BJ (cell line): Measurements from ENCODE around the gene GOLGA6L7. TPM values are rescaled to one million over a fixed set of nuclear protein-coding genes. Genes with fewer than 3 reads are reported as not detected.
"Not testable (repeated sequence)": the region's sequence is repeated elsewhere in the genome, so short reads cannot be mapped to it uniquely, and the experiment has no call there.

Source experiments
- CTCF ChIA-PET: fragments of 350-600 bp; formaldehyde crosslinking; extraction: SDS; loops from one replicate; lab custom pipeline; 2021; ENCODE audit warnings: antibody characterized with exemption, inconsistent platforms; lab: Yijun Ruan, JAX
- POLR2A ChIA-PET: fragments of 300-600 bp; sonication (Branson Sonifier 250); formaldehyde crosslinking; extraction: SDS; loops from one replicate; lab custom pipeline; 2021; ENCODE audit warnings: antibody characterized with exemption; lab: Charles Lee
- DNase-seq: peaks from one replicate; pipeline ENCODE4 v3.0.0-alpha.2; 2011; ENCODE audit warnings: low read depth
- H3K27me3 ChIP-seq: 2 replicates; pipeline ENCODE4 v1.6.0; 2011; ENCODE audit warnings: low read length; ENCODE audit not compliant: control insufficient read depth, insufficient read depth
- H3K36me3 ChIP-seq: 2 replicates; pipeline ENCODE4 v1.5.1; 2011; ENCODE audit warnings: low read length; ENCODE audit not compliant: control insufficient read depth, insufficient read depth
- H3K4me3 ChIP-seq: 2 replicates; pipeline ENCODE4 v1.5.1; 2011; ENCODE audit warnings: low read depth, mild to moderate bottlenecking, control low read depth, low read length
- CTCF ChIP-seq: IDR thresholded peaks from 2 replicates; pipeline ENCODE4 v1.5.1; 2011; ENCODE audit warnings: low read depth, mild to moderate bottlenecking, control low read depth, inconsistent platforms, low read length, moderate library complexity; ENCODE audit not compliant: insufficient read depth
- polyA plus RNA-seq: library from polyadenylated mRNA; depleted of rRNA; stranded (reverse); fragments of >200 nt; gene quantifications from 2 replicates; pipeline ENCODE4 v1.2.3, GENCODE V29; 2011

GOLGA6L7 gene
- polyA plus RNA-seq, 1 experiment = not detected

GRCh38 chr15:28871168-28871567, 22.7 kb upstream of the GOLGA6L7 start:
- Histone ChIP-seq H3K4me3 (no peak overlapping the region), H3K27me3 (no peaks in the 10 kb centered on the region), H3K36me3 (no peaks in the 10 kb centered on the region)
- DNase-seq = no peak
- POLR2A ChIA-PET = no interaction called here
- TF ChIP-seq CTCF = no peak
- CTCF ChIA-PET = no interaction called here

- DNase-seq = no peak
- Histone ChIP-seq H3K4me3 (no peak overlapping the region), H3K36me3 (no peaks in the 10 kb centered on the region), H3K27me3 (no peaks in the 10 kb centered on the region)
- ChIA-PET CTCF (interaction anchor here (0.6 kb wide), 1 partner anchor 105 kb away, joined by 3 read pairs; no protein-coding TSS in a partner anchor), POLR2A (no interaction called here)
- no peak for TF ChIP-seq CTCF
Measured at GRCh38 chr15:28868744-28869345, 20.4 kb upstream of the GOLGA6L7 start.

DNA sequence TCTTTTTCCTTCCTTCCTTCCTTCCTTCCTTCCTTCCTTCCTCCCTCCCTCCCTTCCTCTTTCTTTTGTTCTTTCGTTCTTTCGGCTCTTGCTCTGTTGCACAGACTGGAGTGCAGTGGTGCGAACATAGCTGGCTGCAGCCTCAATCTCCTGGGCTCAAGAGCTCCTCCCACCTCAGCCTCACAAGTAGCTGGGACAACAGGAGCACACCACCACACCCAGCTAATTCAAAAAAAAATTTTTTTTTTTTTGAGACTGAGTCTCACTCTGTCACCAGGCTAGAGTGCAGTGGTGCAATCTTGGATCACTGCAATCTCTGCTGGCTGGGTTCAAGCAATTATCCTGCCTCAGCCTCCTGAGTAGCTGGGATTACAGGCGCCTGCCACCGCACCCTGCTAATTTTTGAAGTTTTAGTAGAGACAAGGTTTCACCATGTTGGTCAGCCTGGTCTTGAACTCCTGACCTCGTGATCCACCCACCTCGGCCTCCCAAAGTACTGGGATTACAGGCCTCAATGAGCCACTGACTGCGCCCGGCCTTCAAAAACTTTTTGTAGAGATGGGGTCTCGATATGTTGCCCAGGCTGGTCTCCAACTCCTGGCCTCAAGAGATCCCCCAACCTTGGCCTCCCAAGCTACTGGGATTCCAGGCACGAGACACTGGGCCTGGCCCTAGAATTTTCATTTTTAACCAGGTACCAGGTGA, 13.3 kb upstream of the GOLGA6L7 start:
- H3K27me3 ChIP-seq, POLR2A ChIA-PET, H3K4me3 ChIP-seq, DNase-seq, H3K36me3 ChIP-seq, CTCF ChIA-PET: not testable (repeated sequence)

DNA sequence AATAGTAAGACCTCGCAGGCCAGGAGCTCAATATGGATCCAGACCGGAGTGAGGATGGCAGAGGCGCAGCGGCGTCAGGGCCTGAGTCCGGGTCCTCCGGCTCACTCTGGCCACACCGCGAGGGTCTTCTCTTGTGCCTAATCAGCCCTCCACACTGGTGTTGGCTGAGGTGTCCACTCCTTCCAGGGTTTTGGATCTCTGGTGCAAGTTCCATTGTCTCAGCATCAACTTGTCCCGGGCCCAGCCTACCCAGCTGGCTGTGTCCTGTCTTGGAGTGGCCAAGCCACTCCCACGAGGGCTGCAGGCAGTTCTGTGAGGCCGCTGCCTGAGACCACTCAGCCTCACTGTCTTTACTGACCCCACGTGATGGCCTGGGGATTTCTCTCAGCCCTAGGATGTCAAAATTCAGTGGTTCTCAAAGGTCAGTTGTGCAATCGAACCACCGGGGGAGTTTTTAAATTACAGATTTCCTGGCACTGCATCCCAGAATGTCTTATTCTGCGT, 12.6 kb upstream of the GOLGA6L7 start:
- Histone ChIP-seq H3K4me3 (no peak overlapping the region), H3K27me3 (no peaks in the 10 kb centered on the region), H3K36me3 (no peaks in the 10 kb centered on the region)
- no peak for DNase-seq
- ChIA-PET CTCF (no interaction called here), POLR2A (no interaction called here)
- no peak for TF ChIP-seq CTCF

DNA sequence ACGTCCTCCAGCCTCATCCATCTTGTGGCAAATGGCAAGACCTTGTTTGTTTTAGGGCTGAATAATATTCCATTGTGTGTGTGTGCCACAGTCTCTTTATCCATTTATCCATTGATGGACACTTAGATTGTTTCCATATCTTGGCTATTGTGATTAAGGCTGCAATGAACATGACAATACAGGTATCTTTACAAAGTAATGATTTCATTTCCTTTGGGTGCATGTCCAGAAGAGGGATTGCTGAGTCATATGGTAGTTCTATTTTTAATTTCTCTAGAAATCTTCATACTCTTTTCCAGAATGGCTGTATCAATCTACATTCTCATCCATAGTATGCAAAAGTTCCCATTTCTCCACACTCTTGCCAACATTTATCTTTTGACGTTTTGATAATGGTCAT, 6.1 kb upstream of the GOLGA6L7 start:
- CTCF ChIA-PET, H3K36me3 ChIP-seq, H3K27me3 ChIP-seq, H3K4me3 ChIP-seq, POLR2A ChIA-PET, DNase-seq: not testable (repeated sequence)

GRCh38 chr15:28853654-28854053, 5.2 kb upstream of the GOLGA6L7 start:
- H3K4me3 ChIP-seq, CTCF ChIA-PET, DNase-seq, H3K36me3 ChIP-seq, POLR2A ChIA-PET, H3K27me3 ChIP-seq: not testable (repeated sequence)

GRCh38 chr15:28849766-28850165, 1.3 kb upstream of the GOLGA6L7 start:
- H3K27me3 ChIP-seq, DNase-seq, H3K36me3 ChIP-seq, CTCF ChIA-PET, POLR2A ChIA-PET, H3K4me3 ChIP-seq: not testable (repeated sequence)

- DNase-seq, CTCF ChIA-PET, H3K36me3 ChIP-seq, H3K4me3 ChIP-seq, H3K27me3 ChIP-seq, POLR2A ChIA-PET: not testable (repeated sequence)
Measured at GRCh38 chr15:28849271-28849670, 827 bp upstream of the GOLGA6L7 start.

DNA sequence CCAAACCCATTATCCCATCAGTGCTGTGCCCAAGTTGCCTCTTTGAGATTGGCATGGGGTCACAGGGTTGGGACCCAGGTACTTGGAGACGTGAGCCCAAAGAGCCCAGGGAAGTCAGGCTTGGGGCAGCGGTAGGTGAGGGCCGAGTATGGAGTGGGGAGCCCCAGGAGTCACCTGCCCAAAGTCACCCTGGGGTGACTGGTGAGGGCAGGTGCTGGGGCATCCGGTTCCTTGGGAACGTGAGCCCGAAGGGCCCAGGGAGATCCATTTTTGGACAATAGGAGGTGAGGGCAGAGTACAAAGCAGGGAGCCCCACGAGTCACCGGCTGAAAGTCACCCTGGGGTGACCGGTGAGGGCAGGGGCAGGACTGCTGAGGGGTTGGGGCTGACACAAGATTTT, 485 bp downstream of the GOLGA6L7 start:
- H3K36me3 ChIP-seq, CTCF ChIA-PET, DNase-seq, H3K27me3 ChIP-seq, H3K4me3 ChIP-seq, POLR2A ChIA-PET: not testable (repeated sequence)

GRCh38 chr15:28847247-28847646, 1.2 kb downstream of the GOLGA6L7 start:
- DNase-seq, H3K36me3 ChIP-seq, H3K4me3 ChIP-seq, POLR2A ChIA-PET, H3K27me3 ChIP-seq, CTCF ChIA-PET: not testable (repeated sequence)
